MM.1S (cell line): ENCODE results near the gene POLD4.

Experiments
- DNase-seq: peaks from one replicate; pipeline ENCODE4 v3.0.0-alpha.2; 2015
- H2AFZ ChIP-seq: fragments of 300-600 bp; sonication (generic); 2 replicates; pipeline ENCODE4 v1.6.0; 2016; ENCODE audit warnings: antibody characterized with exemption, low read length
- H3F3A ChIP-seq: fragments of 300-600 bp; sonication (generic); 2 replicates; pipeline ENCODE4 v1.6.1; 2016; ENCODE audit warnings: mild to moderate bottlenecking, antibody characterized with exemption, low read length, moderate library complexity, mixed read lengths; ENCODE audit not compliant: insufficient read depth
- H3K27ac ChIP-seq: fragments of 300-600 bp; sonication (generic); 2 replicates; pipeline ENCODE4 v1.5.1; 2016; ENCODE audit warnings: mild to moderate bottlenecking, low read length
- H3K27me3 ChIP-seq: fragments of 300-600 bp; sonication (generic); replicated peaks from 2 replicates; pipeline ENCODE4 v1.6.0; 2016; ENCODE audit warnings: low read length; ENCODE audit not compliant: insufficient read depth
- H3K36me3 ChIP-seq: fragments of 300-600 bp; sonication (generic); replicated peaks from 2 replicates; pipeline ENCODE4 v1.6.1; 2016; ENCODE audit warnings: mild to moderate bottlenecking, low read length, mixed read lengths; ENCODE audit not compliant: insufficient read depth
- H3K4me1 ChIP-seq: fragments of 300-600 bp; sonication (generic); 2 replicates; pipeline ENCODE4 v1.6.1; 2016; ENCODE audit warnings: low read length, mixed read lengths
- H3K4me2 ChIP-seq: fragments of 300-600 bp; sonication (generic); 2 replicates; pipeline ENCODE4 v1.6.0; 2016; ENCODE audit warnings: low read depth, low read length
- H3K4me3 ChIP-seq: fragments of 300-600 bp; sonication (generic); 2 replicates; pipeline ENCODE4 v1.5.1; 2016; ENCODE audit warnings: low read length, mixed read lengths
- H3K79me2 ChIP-seq: fragments of 300-600 bp; sonication (generic); 2 replicates; pipeline ENCODE4 v1.6.1; 2016; ENCODE audit warnings: mixed run types, low read length, mixed read lengths
- H3K9ac ChIP-seq: fragments of 300-600 bp; sonication (generic); 2 replicates; pipeline ENCODE4 v1.6.1; 2016; ENCODE audit warnings: low read length, mixed read lengths
- H3K9me2 ChIP-seq: fragments of 300-600 bp; sonication (generic); replicated peaks from 2 replicates; pipeline ENCODE4 v1.6.1; 2016; ENCODE audit warnings: mild to moderate bottlenecking, low read length, mixed read lengths; ENCODE audit not compliant: insufficient read depth
- H3K9me3 ChIP-seq: fragments of 300-600 bp; sonication (generic); replicated peaks from 2 replicates; pipeline ENCODE4 v1.6.1; 2016; ENCODE audit warnings: mild to moderate bottlenecking, low read length, mixed read lengths; ENCODE audit not compliant: insufficient read depth
- H4K20me1 ChIP-seq: fragments of 300-600 bp; sonication (generic); 2 replicates; pipeline ENCODE4 v1.6.1; 2016; ENCODE audit warnings: mild to moderate bottlenecking, low read length, moderate library complexity, mixed read lengths; ENCODE audit not compliant: insufficient read depth
- CTCF ChIP-seq: fragments of 300-600 bp; sonication (generic); IDR thresholded peaks from 2 replicates; pipeline ENCODE4 v1.5.1; 2016; ENCODE audit warnings: antibody characterized with exemption, low read length, mixed read lengths
- EZH2 ChIP-seq: fragments of 300-600 bp; sonication (generic); optimal IDR thresholded peaks from 2 replicates; pipeline ENCODE3; 2017; ENCODE audit warnings: low read depth, mild to moderate bottlenecking, antibody characterized with exemption, low read length, mixed read lengths
- EZH2phosphoT487 ChIP-seq: fragments of 300-600 bp; sonication (generic); IDR thresholded peaks from 2 replicates; pipeline ENCODE4 v1.6.1; 2018; ENCODE audit warnings: antibody characterized with exemption, low read length

Gene POLD4

GRCh38 chr11:67311556-67312082 is 41.7 kb downstream of the POLD4 start:
- Histone ChIP-seq H2AFZ (no peak overlapping the region), H3K27me3 (no peaks in the 10 kb centered on the region), H3K36me3 (no peaks in the 10 kb centered on the region), H3K9me2 (no peaks in the 10 kb centered on the region), H3K4me2 (no peak overlapping the region), H3K9me3 (no peaks in the 10 kb centered on the region), H3K4me3 (no peak overlapping the region), H3K4me1 (no peaks in the 10 kb centered on the region), H3K9ac (no peak overlapping the region), H4K20me1 (no peaks in the 10 kb centered on the region), H3F3A (no peaks in the 10 kb centered on the region; the same call in 1 of the 2 replicates), H3K79me2 (no peaks in the 10 kb centered on the region), H3K27ac (no peak overlapping the region)
- TF ChIP-seq EZH2phosphoT487 (no peak), EZH2 (no peak), CTCF (no peak)
- DNase-seq: no peak

GRCh38 chr11:67311051-67311555 is 42.2 kb downstream of the POLD4 start:
- Histone ChIP-seq H3K27ac (no peak overlapping the region), H3K9ac (no peak overlapping the region), H3K9me2 (no peaks in the 10 kb centered on the region), H3K9me3 (no peaks in the 10 kb centered on the region), H2AFZ (no peak overlapping the region), H3F3A (no peaks in the 10 kb centered on the region; the same call in 1 of the 2 replicates), H3K27me3 (no peaks in the 10 kb centered on the region), H3K4me2 (no peak overlapping the region), H3K36me3 (no peaks in the 10 kb centered on the region), H3K4me1 (no peaks in the 10 kb centered on the region), H3K4me3 (no peak overlapping the region), H3K79me2 (no peaks in the 10 kb centered on the region), H4K20me1 (no peaks in the 10 kb centered on the region)
- DNase-seq: no peak
- TF ChIP-seq CTCF (no peak), EZH2 (no peak), EZH2phosphoT487 (no peak)

GRCh38 chr11:67310246-67311050 is 42.9 kb downstream of the POLD4 start:
- no peak for TF ChIP-seq CTCF
- TF ChIP-seq EZH2phosphoT487: no peak
- TF ChIP-seq EZH2: no peak
- Histone ChIP-seq H3K4me3 (no peak overlapping the region), H4K20me1 (no peaks in the 10 kb centered on the region), H3K79me2 (no peaks in the 10 kb centered on the region), H3K4me1 (no peaks in the 10 kb centered on the region), H2AFZ (no peak overlapping the region), H3K4me2 (no peak overlapping the region), H3K27me3 (no peaks in the 10 kb centered on the region), H3K27ac (no peak overlapping the region), H3K9me3 (no peaks in the 10 kb centered on the region), H3K36me3 (no peaks in the 10 kb centered on the region), H3K9me2 (no peaks in the 10 kb centered on the region), H3K9ac (no peak overlapping the region), H3F3A (no peaks in the 10 kb centered on the region; the same call in 1 of the 2 replicates)
- DNase-seq: no peak
